NCI-H460 (cell line): Measurements from ENCODE around the gene ZNF184. TPM values are rescaled to one million over a fixed set of nuclear protein-coding genes. Genes with fewer than 3 reads are reported as not detected.
A peak's percentile ranks its signal among the peaks of the same experiment; 100 is the strongest.

Source experiments
- DNase-seq: peaks from one replicate; pipeline ENCODE4 v3.0.0-alpha.2; 2016; ENCODE audit warnings: low read depth; ENCODE audit errors: extremely low read depth
- total RNA-seq: library from RNA; depleted of rRNA; stranded (reverse); fragments of >200 nt; shearing (Covaris generic); gene quantifications from 2 replicates; pipeline ENCODE4 v1.2.3, GENCODE V29; 2014

Gene ZNF184
- total RNA-seq, 1 experiment from 2014 or later: 15.3 TPM

DNA sequence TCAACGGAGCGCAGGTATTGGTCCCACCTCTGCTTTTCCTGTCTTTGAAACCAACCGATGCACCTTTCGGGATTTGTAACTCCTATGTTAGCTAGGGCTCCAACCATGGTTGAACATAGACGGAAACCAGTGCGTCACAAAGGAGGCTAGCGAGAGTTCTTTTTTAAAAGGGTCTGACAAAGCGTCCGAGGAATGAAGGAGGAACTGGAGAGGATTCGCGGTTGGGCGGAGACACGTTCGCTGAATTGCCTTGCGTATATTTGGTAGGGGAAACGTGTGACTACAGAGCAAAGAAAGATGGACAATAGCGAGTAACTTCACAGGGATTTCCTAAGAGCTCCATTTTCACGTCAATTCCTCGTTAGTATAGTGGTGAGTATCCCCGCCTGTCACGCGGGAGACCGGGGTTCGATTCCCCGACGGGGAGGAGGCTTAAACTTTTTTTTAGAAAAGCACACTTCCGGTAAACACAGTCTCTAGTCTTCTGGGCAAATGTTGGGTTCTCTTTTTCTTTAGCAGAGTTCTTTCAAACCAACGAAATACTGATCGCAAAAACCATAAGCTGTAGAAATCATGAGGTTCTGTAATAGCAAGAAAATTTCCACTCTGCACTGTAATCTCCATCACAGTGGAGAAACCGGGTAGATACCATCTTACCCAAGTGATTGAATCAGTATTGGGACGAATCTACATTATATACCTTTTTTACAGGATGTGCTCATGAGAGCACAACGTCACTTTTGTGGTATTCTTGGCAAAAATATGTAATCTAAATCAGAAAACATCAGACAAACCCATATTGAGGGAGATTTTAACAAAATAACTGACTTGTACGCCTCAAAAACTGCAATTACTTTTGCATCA lies 6.6 kb upstream of the ZNF184 start:
- peak; percentile 82 for DNase-seq

DNA sequence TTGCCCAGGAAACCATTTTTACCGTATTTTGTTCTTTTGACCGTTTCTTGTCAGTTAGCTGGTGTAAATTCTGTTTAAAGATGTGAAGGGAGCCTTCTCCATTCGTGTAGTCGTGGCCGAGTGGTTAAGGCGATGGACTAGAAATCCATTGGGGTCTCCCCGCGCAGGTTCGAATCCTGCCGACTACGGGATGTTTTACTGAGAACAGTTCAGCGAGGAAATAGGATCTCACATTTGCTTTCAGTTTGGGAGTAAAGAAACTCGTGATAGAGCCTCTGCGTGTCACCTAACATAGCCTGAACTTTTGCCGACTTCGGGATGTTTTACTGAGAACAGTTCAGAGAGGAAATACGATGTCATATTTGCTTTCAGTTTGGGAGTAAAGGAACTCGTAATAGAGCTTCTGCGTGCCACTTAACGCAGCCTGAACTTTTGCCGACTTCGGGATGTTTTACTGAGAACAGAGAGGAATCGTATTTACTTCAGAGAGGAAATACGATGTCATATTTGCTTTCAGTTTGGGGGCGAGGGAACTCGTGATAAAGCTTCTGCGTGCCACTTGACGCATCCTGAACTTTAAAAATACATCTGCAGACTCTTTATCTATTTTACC lies 5.9 kb upstream of the ZNF184 start:
- DNase-seq: peak; percentile 77

DNA sequence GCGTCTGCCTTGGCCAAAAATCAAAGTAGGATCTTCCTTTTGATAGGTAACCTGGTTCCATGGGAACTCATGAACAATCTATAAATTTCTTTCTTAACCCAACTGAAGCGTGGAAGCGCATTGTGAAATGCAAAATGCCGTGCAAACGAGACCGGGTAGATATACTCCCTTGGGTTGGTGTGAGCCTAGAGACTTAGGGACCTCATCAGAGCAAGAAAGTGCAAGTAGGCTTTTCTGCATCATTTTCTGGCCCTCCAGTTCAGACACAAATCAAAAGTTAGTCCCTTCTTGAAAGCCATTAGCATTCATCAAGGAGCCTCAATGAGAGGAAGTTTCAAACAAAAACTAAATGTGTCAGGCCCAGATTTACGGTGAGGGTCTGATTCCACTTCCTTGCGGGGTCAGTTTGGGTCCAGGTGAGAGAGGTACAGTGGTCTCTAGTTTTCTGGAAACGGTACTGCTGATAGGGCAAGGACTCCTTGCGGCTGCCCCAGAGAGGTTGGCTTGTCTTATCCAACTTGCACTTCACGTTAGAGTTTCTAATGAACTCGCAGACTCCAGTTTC lies 5.3 kb upstream of the ZNF184 start:
- DNase-seq: no peak

DNA sequence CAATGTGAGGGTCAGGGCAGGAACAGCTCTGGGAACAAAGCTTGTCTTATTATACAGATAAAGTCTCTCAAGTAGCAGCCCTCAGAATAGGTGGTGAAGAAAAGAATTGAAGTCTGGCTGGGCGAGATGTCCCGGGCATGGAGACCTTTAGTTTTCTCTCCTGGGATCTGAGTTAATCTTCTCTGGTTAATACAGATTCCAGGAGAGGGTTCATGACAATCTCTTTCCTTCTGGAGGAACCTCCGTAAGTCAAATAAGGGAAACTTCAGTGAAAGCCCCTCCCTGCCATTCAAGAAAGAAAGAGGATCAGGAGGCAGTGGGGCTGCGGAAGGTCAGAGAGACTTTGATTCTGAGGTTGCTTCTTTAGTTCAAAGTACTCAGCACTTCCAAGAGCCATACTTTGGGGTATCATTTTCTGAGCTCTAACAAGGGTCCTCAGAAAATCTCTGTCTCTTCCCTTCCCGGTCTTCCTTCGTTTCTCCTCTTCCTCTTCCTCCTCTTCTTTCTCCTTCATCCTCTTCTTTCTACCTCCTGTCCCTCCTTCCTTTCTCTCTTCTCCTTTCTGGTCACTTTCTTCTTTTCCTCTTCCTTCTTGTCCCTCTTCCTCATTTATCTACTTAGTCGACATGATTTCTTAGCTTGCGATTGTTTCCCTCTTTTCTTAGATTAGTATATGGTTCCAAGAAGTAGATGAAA lies 4.6 kb upstream of the ZNF184 start:
- DNase-seq: no peak

DNA sequence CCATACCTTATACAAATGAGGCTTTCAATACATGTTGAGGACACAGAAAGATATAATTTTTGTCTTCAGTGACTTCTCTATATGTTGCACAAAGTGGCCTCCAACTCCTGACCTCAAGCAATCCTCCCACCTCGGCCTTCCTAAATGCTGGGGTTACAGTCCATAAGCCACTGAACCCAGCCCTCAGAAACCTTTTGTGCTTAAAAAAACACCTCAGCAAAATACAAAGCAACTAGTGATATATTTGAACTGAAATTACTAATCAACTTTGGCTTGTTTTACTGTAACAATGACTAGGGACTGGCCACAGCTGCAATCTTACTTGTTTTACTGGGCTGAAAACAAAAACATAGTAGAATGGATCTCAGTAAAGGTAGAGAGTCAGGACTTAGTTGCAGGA lies 3.2 kb upstream of the ZNF184 start:
- no peak for DNase-seq

DNA sequence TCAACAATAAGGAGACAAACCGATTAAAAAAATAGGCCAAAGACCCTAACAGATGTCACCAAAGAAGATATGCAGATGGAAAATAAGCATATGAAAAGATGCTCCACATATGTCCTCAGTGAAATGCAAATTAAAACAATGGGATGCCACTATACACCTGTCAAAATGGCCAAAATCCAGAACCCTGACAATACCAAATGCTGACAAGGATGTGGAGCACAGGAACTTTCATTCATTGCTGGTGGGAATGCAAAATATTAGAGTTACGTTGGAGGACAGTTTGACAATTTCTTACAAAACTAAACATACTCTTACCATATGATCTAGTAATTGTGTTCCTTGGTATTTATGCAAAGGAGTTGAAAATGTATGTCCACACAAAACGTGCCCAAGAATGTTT lies 1.8 kb upstream of the ZNF184 start:
- no peak for DNase-seq

DNA sequence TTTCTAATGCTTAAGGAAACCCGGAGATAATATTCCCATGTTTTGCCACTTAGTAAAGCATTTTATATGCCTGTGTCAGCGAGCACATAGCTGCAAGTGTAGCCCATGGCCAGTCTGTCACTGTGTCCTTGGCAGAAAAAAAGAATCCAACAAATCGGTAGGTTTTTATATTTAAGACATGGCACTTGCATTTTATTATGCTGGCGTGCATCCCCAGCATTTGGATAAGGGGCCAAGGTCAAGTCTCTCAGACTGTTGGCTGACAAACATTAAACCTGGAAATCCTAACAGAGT lies 1.2 kb upstream of the ZNF184 start:
- no peak for DNase-seq

DNA sequence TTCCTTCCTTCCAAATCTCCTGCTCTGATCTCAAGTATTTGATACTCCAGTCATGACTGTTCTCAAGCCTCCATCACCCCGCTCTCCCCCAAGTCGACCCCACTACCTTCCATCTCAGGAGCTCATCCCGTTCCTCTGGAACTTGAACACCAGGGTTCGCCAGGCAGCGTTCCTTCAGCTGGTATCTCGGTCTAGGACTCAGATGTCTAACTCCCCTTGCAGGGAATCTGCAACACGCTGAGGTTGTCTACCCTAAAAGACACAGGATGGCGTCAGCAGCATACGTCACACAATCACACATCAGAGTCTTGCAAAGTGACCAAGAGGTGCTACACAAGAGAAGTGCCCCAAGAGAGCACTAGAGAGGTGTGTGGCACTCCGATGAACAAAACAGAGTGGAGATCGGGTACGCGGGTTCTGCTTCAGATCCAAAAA lies 706 bp downstream of the ZNF184 start:
- peak; percentile 64 for DNase-seq

DNA sequence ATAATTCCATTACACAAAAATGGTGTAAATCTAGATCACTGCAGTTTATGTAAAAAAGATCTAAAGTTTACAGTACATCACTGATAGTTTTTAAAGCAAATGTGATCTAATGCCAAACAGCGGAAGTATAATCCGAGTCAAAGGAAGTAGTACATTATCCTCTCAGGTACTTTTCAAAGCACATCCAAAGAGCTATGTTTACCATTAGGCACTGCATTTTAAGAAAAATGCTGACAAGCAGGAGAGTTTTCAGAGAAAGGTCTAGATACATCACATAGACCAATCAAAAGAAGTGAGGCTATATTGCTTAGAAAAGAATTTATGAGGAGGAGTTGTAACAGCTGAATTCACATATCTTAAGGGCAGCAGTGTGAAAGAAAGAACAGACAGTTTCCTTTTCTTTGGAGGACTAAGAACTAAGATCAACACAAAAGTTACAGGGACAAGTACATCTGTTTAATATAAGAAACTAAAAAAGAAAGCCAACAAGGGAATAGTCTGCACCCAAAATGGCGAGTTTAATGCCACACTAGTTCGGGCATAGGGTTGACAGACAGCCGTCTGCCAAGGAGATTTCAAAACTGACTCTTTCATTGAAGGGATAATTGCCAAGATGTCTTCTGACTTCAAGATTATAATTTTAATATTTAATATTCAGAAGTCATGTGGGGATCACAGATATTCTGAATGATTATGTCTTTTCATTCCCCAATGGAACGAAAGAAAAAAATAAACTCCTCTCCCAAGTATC lies 1.4 kb downstream of the ZNF184 start:
- no peak for DNase-seq

DNA sequence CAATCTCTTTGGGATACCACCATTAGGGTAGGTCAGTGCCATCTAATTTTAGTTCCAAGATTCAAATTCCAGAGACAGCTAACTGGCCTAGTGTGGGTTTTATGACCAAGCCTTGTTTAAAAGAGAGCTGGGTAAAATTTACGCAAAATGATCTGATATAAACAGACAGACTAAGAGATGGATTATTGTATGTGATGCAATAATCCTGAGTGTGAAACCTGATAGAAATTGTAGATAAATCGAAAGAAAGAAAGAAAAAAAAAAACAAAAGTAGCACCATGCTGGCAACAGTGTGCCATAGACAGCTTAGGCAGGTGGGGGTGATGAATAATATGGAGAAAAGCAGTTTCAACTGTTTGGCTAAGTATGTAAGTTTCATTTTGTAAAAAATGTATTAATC lies 2.9 kb downstream of the ZNF184 start:
- DNase-seq: no peak

DNA sequence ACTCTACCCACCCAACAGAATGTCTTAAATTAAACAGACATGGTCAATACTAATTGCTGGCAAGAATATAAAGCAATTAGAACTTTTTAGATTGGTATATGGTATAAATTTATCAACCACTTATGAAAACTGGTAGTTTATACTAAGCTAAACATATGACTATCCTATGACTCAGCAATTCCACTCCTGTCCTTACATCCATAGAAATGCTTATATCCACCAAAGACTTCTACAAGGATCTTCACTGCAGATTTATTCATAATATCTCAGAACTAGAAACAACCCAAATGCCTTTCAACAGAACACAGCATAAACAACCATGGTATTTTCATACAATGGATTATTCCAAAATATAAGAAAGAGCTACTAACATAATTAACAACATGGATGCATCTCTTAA lies 4.6 kb downstream of the ZNF184 start:
- DNase-seq: no peak

DNA sequence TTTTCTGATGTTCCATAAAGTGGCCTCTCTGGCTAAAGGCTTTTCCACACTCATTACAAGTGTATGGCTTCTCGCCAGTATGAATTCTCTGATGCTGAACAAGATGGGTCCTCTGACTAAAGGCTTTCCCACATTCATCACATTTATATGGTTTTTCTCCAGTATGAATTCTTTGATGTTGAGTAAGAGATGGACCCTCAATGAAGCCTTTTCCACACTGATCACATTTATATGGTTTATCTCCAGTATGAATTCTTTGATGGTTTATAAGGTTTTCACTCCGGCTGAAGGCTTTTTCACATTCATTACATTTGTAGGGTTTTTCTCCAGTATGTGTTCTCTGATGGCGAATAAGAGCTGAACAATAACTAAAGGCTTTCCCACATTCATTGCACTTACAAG lies 20.4 kb downstream of the ZNF184 start:
- peak; percentile 14 for DNase-seq

DNA sequence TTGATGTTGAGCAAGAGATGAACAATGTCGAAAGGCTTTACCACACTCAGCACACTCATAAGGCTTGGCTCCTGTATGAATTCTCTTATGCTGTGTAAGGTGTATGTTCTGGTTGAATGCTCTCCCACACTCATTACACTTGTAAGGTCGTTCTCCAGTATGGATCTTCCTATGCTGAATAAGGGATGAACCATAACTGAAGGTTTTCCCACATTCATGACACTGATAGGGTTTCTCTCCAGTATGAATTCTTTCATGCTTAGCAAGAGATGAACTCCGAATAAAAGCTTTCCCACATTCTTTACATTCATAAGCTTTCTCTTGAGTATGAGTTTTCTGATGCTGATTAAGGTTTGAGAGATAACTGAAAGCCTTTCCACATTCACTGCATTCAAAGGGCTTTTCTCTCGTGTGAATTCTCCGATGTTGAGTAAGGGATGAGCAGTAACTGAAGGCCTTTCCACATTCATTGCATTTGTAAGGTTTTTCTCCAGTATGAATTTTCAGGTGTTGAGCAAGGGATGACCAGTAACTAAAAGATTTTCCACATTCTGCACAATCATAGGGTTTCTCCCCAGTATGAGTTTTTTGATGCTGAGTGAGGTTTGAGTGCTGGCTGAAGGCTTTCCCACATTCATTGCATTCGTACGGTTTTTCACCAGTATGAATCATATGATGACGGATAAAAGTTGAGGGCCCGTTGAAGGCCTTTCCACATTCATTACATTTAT lies 21.1 kb downstream of the ZNF184 start:
- DNase-seq: no peak

DNA sequence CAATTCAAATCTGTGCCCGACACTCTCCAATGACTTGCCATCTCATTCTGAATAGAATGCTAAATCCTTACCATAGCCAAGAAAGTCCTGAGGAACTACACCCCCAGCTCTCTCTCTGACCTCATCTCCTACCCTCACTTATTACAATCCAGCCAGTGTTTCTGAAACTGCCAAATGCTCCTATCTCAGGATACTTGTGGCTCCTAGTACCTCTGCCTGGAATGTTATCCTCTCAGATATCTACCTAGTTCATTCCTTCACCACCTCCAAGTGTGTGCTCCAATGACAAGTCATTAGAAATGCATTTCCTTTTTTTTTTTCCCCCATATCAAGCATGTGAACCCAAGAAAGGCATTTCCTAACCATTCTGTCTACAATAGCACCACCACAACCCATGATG lies 24.4 kb downstream of the ZNF184 start:
- DNase-seq: no peak

DNA sequence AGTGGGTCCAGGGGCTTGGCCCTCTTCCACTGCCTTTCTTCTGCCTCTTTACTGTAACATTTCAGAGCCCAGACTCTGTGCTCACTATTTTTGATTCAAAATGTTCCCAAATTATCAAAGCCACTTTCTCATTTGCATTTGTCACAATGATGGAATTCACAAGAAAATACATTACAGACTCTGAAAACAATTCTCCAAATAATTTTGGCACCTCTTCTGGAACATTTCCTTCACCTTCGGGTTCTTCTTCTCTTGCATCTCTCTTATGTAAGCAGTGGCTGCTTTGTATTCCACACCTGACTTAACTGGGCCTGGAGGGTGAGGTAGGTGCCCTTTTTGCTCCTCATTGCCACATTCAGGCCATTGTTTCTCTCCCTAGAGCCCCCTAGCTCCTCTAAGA lies 30.0 kb downstream of the ZNF184 start:
- DNase-seq: no peak

DNA sequence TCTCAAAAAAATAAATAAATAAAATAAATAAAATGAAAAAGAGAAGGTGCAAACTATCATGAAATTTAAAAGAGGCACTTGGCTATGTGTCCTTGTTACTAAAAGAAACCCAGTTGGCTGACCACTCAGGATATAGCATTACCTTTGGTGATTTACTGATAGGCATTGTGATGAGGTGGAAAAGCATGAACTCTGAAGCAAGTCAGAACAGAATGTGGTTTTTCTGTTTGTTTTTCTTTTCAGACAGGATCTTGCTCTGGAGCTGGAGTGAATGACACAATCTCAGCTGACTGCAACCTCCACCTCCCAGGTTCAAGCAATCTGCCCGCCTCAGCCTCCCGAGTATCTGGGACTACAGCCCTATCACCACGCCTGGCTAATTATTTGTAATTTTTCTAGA lies 31.9 kb downstream of the ZNF184 start:
- no peak for DNase-seq

DNA sequence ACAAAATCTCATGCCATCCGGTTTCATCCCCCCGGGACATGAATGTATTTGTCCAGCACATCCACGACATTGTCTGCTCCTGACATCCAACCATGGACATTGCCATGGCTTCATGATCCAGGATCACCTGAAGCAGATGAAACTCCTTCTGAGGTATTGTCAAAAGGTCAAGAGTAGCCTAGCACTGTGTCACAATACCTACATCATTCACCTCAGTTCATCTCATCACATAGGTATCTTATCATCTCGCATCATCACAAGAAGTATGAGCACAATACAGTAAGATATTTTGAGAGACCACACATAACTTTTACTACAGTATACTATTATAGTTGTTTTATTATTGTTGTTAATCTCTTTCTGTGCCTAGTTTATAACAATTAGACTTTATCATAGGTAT lies 33.5 kb downstream of the ZNF184 start:
- no peak for DNase-seq

DNA sequence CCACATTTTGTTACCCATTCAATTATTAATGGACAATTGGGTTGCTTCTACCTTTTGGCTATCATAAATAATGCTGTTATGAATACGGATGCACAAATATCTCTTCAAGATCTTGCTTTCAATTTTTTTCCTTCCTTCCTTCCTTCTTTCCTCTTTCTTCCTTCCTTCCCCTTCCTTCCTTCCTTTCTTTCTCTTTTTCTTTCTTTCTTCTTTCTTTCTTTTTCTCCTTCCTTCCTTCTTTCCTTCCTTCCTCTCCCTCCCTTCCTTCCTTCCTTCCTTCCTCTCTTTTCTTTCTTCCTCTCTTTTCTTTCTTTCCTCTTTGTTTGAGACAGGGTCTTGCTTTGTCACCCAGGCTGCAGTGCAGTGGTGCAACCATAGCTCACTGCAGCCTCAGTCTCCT lies 39.2 kb downstream of the ZNF184 start:
- no peak for DNase-seq

DNA sequence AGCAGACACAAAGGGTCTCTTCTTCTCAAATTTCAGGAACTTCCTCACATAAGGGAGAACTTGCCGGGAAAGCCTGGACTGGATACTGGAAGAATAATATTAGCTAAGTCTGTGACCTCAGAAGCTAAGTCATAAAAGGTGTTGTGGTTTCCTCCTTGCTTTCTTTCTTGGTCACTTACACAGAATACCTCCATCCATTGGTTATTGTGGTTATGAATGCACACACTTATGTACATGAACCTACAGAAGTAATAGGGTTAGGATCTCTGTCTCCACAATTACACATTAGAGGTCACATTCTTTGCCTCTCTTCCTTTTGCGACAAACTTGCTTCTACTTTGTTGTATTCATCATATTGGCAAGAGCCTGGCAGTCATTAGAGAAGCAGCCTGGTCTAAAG lies 43.9 kb downstream of the ZNF184 start:
- DNase-seq: no peak

DNA sequence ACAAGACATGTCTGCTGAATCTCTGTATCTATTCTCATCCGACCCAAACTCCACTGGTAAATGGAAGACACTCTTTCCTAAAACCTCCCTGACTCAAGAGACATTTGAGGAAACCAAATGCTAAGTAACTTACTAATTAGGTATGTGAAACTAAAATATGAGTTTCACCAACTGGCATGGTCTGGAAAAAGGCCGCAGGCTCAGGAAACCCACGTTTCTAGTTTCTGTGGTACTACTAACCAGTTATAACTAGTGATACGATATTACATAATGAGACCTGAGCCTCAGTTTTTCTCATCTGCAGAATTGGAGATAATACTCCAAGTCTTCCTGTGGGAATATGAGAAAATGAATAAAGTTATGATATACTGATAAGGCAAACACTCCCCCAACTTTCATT lies 44.4 kb downstream of the ZNF184 start:
- no peak for DNase-seq
